Epithelial cell of proximal tubule (primary cell): ENCODE measurements around the gene ZNF594. TPM values are rescaled to one million over a fixed set of nuclear protein-coding genes. Genes with fewer than 3 reads are reported as not detected.
"Not testable (repeated sequence)": the region's sequence is repeated elsewhere in the genome, so short reads cannot be mapped to it uniquely, and the experiment has no call there.

Source experiments
- DNase-seq: peaks from one replicate; pipeline ENCODE4 v3.0.0-alpha.2; 2011; ENCODE audit warnings: low read depth
- H3K4me3 ChIP-seq: 2 replicates; pipeline ENCODE4 v1.5.1; 2011; ENCODE audit warnings: low read depth, mild to moderate bottlenecking, low read length
- CTCF ChIP-seq: conservative IDR thresholded peaks from 2 replicates; pipeline ENCODE4 v1.5.1; 2012; ENCODE audit warnings: low read depth, mild to moderate bottlenecking, low read length
- total RNA-seq: library from RNA; depleted of rRNA; stranded (reverse); fragments of >200 nt; gene quantifications from 2 replicates; pipeline ENCODE4 v1.2.3, GENCODE V29; 2015

Gene ZNF594
- 1.7 and 3.3 TPM in 2 replicates for total RNA-seq

GRCh38 chr17:5191541-5192417 lies at the start of gene ZNF594:
Gene ZNF594 (minus strand): TSS chr17:5191868. CDS start chr17:5184256, 7,612 bp downstream.
- peak within 1 kb of the TSS; percentile 83 for H3K4me3 ChIP-seq

GRCh38 chr17:5239769-5240168 lies 48.1 kb upstream of the ZNF594 start:
- DNase-seq, H3K4me3 ChIP-seq: not testable (repeated sequence)

More at GRCh38 chr17:5191541-5192417, at the start of gene ZNF594:
- peak; percentile 36 for DNase-seq
- TF ChIP-seq CTCF: peak; percentile 64

GRCh38 chr17:5238333-5238732 lies 46.7 kb upstream of the ZNF594 start:
- TF ChIP-seq CTCF: no peak
- no peak overlapping the region for H3K4me3 ChIP-seq
- DNase-seq: no peak

GRCh38 chr17:5237541-5238016 lies 45.9 kb upstream of the ZNF594 start:
- DNase-seq: no peak
- no peak overlapping the region for H3K4me3 ChIP-seq
- TF ChIP-seq CTCF: peak; percentile 90

- DNase-seq: no peak
- H3K4me3 ChIP-seq: no peak overlapping the region
- TF ChIP-seq CTCF: no peak
Observed at GRCh38 chr17:5236938-5237540, 45.4 kb upstream of the ZNF594 start.

GRCh38 chr17:5234645-5235576 lies 43.2 kb upstream of the ZNF594 start, which contains the start of gene SCIMP:
Gene SCIMP (minus strand): TSS chr17:5234860. CDS start chr17:5234755, 105 bp downstream.
- TF ChIP-seq CTCF: no peak
- DNase-seq: no peak
- no peak within 1 kb of the TSS for H3K4me3 ChIP-seq

GRCh38 chr17:5233492-5233891 lies 41.8 kb upstream of the ZNF594 start:
- DNase-seq, H3K4me3 ChIP-seq: not testable (repeated sequence)
